GM18907 (cell line): ENCODE measurements around the gene MTMR10.

ENCODE experiments used
- ATAC-seq: cut with Tn5 transposase; IDR thresholded peaks from one replicate; pipeline ENCODE4 v1.9.1; 2021; ENCODE audit warnings: mild to moderate bottlenecking, moderate library complexity; ENCODE audit not compliant: unreplicated experiment

The MTMR10 gene

GRCh38 chr15:31014608-31014925 lies 23.1 kb upstream of the MTMR10 start:
- no peak for ATAC-seq

GRCh38 chr15:31013863-31014607 lies 22.6 kb upstream of the MTMR10 start:
- ATAC-seq: peak; percentile 89

GRCh38 chr15:31012455-31012854 lies 21.0 kb upstream of the MTMR10 start:
- no peak for ATAC-seq

GRCh38 chr15:31010036-31010435 lies 18.6 kb upstream of the MTMR10 start:
- no peak for ATAC-seq

GRCh38 chr15:31005660-31006059 lies 14.2 kb upstream of the MTMR10 start:
- ATAC-seq: no peak

GRCh38 chr15:31004220-31004733 lies 12.8 kb upstream of the MTMR10 start:
- peak; percentile 90 for ATAC-seq

- no peak for ATAC-seq
Observed at GRCh38 chr15:31001702-31002101, 10.3 kb upstream of the MTMR10 start.

GRCh38 chr15:30999729-31000128 lies 8.3 kb upstream of the MTMR10 start:
- no peak for ATAC-seq

- ATAC-seq: no peak
Observed at GRCh38 chr15:30997270-30997669, 5.8 kb upstream of the MTMR10 start.

GRCh38 chr15:30992249-30992864 lies 929 bp upstream of the MTMR10 start:
- ATAC-seq: no peak

GRCh38 chr15:30990446-30991254 lies 778 bp downstream of the MTMR10 start:
- peak; percentile 12 for ATAC-seq

- ATAC-seq: no peak
Observed at GRCh38 chr15:30990036-30990435, 1.4 kb downstream of the MTMR10 start.

GRCh38 chr15:30985081-30985531 lies 6.3 kb downstream of the MTMR10 start:
- ATAC-seq: no peak

- ATAC-seq: no peak
Observed at GRCh38 chr15:30984542-30984941, 6.9 kb downstream of the MTMR10 start.

GRCh38 chr15:30984118-30984517 lies 7.3 kb downstream of the MTMR10 start:
- ATAC-seq: no peak

- no peak for ATAC-seq
Observed at GRCh38 chr15:30979457-30979856, 12.0 kb downstream of the MTMR10 start.

- no peak for ATAC-seq
Observed at GRCh38 chr15:30978328-30978727, 13.1 kb downstream of the MTMR10 start.

- peak; percentile 67 for ATAC-seq
Observed at GRCh38 chr15:30974112-30974511, 17.3 kb downstream of the MTMR10 start.

- no peak for ATAC-seq
Observed at GRCh38 chr15:30973379-30973778, 18.0 kb downstream of the MTMR10 start.

GRCh38 chr15:30969724-30970123 lies 21.7 kb downstream of the MTMR10 start:
- no peak for ATAC-seq

GRCh38 chr15:30963681-30964080 lies 27.7 kb downstream of the MTMR10 start:
- no peak for ATAC-seq

- no peak for ATAC-seq
Observed at GRCh38 chr15:30962659-30963058, 28.8 kb downstream of the MTMR10 start.
